ENCODE measurements around the gene RAB3A.
A peak's percentile ranks its signal among the peaks of the same experiment; 100 is the strongest.

RAB3A gene

GRCh38 chr19:18179957-18180356 lies 23.9 kb downstream of the RAB3A start:
- TF ChIP-seq, protein P1, sequence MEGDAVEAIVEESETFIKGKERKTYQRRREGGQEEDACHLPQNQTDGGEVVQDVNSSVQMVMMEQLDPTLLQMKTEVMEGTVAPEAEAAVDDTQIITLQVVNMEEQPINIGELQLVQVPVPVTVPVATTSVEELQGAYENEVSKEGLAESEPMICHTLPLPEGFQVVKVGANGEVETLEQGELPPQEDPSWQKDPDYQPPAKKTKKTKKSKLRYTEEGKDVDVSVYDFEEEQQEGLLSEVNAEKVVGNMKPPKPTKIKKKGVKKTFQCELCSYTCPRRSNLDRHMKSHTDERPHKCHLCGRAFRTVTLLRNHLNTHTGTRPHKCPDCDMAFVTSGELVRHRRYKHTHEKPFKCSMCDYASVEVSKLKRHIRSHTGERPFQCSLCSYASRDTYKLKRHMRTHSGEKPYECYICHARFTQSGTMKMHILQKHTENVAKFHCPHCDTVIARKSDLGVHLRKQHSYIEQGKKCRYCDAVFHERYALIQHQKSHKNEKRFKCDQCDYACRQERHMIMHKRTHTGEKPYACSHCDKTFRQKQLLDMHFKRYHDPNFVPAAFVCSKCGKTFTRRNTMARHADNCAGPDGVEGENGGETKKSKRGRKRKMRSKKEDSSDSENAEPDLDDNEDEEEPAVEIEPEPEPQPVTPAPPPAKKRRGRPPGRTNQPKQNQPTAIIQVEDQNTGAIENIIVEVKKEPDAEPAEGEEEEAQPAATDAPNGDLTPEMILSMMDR (IDR thresholded peaks at IDR 0.05; ENCODE audit: control insufficient read depth, insufficient read depth, low read depth, low read length, missing control alignments), result no peak
- DNase-seq (ENCODE audit: low read depth), result no peak
- no peak overlapping the region for H3K4me3 ChIP-seq (ENCODE audit: control insufficient read depth, low read depth, low read length)

DNA sequence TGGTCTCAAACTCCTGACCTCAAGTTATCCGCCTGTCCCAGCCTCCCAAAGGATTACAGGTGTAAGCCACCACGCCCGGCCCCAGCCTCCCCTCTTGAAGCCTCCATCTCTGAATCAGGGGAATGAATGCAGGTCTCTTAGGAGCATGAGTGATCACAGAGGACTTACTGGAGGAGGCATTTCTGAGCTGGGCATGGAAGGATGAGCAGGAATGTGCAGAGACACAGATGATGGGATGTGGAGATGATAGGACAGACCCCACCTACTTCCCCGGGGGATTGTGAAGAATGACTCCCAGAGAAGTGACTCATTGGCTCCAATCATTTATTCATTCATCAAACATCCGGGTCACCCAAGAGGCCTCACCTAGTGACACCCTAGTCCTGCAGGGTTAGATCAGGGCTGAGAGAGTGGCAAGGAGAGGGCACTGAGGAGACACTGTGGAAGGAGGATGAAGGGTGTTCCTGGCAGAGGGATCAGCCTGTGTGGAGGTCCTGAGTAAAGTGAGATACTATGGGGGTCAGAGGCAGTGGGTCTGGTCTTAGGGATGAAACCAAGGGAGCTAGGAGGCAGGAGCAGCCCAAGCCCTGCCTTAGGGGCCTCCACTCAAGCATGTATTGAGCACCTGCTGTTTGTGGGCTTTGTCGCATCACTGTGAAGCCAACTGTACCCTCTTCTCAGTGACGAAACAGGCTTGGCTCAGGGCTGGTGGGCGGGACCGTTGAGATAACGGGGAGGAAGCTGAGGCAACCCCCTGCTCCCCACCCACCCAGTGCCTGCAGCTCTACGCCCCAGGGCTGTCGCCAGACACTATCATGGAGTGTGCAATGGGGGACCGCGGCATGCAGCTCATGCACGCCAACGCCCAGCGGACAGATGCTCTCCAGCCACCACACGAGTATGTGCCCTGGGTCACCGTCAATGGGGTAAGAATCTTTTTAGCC lies 27.2 kb downstream of the RAB3A start:
- no peak for DNase-seq (ENCODE audit: low read depth)
- H3K4me3 ChIP-seq (ENCODE audit: control insufficient read depth, low read depth, low read length), result no peak overlapping the region
- TF ChIP-seq, protein P1 (IDR thresholded peaks at IDR 0.05; ENCODE audit: control insufficient read depth, insufficient read depth, low read depth, low read length, missing control alignments), result no peak

GRCh38 chr19:18174983-18175382 lies 28.9 kb downstream of the RAB3A start:
- H3K4me3 ChIP-seq (ENCODE audit: control insufficient read depth, low read depth, low read length), result no peak overlapping the region
- TF ChIP-seq, protein P1 (IDR thresholded peaks at IDR 0.05; ENCODE audit: control insufficient read depth, insufficient read depth, low read depth, low read length, missing control alignments), result no peak
- DNase-seq (ENCODE audit: low read depth), result no peak

GRCh38 chr19:18173572-18174288 lies 30.1 kb downstream of the RAB3A start, which contains the start of gene IFI30:
Gene IFI30, plus strand, starts transcription at chr19:18173813. Its CDS starts 29 bp downstream, at chr19:18173842.
- DNase-seq (ENCODE audit: low read depth), result no peak
- TF ChIP-seq, protein P1 (IDR thresholded peaks at IDR 0.05; ENCODE audit: control insufficient read depth, insufficient read depth, low read depth, low read length, missing control alignments), result no peak

GRCh38 chr19:18173054-18173571 lies 30.7 kb downstream of the RAB3A start:
- H3K4me3 ChIP-seq (ENCODE audit: control insufficient read depth, low read depth, low read length), result peak overlapping the region; percentile 81
- TF ChIP-seq, protein P1 (IDR thresholded peaks at IDR 0.05; ENCODE audit: control insufficient read depth, insufficient read depth, low read depth, low read length, missing control alignments), result no peak

More at GRCh38 chr19:18173572-18174288, 30.1 kb downstream of the RAB3A start, which contains the start of gene IFI30:
- peak within 1 kb of the TSS; percentile 81 for H3K4me3 ChIP-seq (ENCODE audit: control insufficient read depth, low read depth, low read length)

GRCh38 chr19:18172331-18173053 lies 31.4 kb downstream of the RAB3A start:
- no peak overlapping the region for H3K4me3 ChIP-seq (ENCODE audit: control insufficient read depth, low read depth, low read length)
- TF ChIP-seq, protein P1 (IDR thresholded peaks at IDR 0.05; ENCODE audit: control insufficient read depth, insufficient read depth, low read depth, low read length, missing control alignments), result no peak
- no peak for DNase-seq (ENCODE audit: low read depth)

More at GRCh38 chr19:18173054-18173571, 30.7 kb downstream of the RAB3A start:
- no peak for DNase-seq (ENCODE audit: low read depth)
